NCI-H2081 treated with DMSO at 0.1 percent for 48 hours (cell line): ENCODE data around the gene SLC34A3.

Source experiments
- DNase-seq: peaks from one replicate; lab custom pipeline; 2025; lab: John Stamatoyannopoulos, UW

The SLC34A3 gene

DNA sequence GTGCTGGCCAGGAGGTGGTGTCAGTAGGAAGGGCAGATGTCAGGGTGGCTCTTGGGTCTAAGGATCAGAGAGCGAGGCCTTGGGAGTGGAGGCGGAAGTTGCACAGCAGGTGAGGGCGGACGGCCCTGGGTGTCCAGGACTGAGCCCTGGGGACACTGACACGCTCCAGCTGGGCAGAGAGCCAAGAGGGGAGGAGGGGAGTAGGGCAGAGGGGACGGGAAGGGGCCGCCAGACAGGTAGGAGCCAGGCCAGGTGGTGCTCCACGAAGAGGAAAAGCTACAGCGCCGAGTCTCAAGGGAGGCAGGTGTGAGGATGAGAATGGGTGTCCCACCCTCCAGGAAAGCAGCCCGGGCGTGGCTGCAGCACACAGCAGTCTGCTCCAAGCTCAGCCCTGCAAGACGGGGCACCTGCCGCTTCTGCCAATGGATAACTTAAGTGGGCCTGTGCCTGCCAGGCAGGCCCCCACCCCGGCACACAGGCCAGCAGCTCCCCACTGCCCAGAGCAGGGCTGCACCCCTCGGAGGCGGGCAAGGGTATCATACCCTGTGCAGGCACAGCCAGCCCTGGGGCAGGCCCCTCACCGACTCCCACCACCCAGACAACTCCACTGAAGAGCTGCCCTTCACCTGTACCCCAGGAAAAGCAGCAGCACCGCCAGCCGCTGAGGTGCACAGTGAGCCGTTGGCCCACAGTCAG is 35.0 kb upstream of the SLC34A3 start:
- DNase-seq = peak; percentile 54

DNA sequence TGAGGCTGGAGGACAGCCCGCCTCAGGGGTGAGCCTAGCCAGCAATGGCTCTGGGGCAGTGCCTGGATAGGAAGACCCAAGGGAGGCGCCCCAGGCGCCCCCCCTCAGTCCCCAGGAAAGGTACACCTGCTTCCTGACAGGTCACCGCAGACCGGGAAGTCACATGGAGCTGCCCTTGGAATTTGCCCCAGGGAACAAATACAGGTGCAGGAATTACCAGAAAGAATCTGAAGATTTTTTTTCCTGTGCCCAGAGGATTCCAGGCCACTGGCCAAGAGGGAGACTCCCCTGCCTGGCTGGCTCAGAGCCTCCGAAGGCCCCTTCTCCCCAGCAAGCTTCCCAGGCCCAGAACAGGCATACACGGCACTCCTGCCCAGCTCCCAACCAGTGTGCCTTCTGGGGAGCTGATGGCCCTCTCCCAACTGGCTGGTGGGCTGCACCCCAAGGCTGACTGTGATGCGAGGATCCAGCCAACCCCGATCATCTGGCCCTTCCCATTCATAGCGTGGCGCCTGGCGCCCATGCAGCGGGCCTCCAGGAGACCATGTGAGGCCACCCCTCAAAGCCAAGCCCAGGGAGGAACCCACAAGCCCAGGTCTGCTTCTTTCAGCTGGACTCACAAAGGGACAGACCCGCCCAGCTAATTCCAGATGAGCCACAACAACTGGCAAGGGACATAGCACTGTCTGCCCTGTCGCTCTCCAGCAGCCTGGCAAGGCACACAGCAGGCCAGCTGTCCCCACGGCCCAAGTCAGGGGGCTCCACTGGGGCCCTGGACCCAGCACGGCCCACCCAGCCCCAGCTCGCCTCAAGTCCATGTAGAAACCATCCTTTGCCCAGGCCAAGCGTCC is 32.4 kb upstream of the SLC34A3 start:
- DNase-seq = no peak

DNA sequence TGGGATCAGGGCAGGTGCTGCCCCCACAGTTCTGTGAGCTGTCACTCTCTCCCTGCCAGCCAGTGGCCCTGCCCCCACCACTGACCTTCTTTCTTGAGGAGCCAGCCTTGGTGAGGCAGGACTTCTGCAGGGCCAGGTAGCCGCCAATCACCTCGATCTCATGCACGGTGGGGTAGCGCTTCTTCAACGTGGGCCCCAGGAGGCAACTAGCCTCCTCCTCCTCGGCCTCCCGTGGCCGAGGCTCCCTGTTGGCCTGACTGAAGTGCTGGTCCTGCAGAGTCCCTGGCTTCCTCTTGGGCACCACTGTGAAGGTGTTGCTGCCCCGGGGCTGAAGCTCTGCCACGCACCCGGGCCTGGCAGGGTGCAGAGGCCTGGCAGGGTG is 31.8 kb upstream of the SLC34A3 start:
- no peak for DNase-seq

- no peak for DNase-seq
Measured at GRCh38 chr9:137199411-137200121, 31.1 kb upstream of the SLC34A3 start.

- DNase-seq = peak; percentile 94
Measured at GRCh38 chr9:137200311-137201204, 30.1 kb upstream of the SLC34A3 start, which contains the start of gene TPRN. Gene TPRN, minus strand, starts transcription at chr9:137200741. Its CDS starts 30 bp downstream, at chr9:137200711.

DNA sequence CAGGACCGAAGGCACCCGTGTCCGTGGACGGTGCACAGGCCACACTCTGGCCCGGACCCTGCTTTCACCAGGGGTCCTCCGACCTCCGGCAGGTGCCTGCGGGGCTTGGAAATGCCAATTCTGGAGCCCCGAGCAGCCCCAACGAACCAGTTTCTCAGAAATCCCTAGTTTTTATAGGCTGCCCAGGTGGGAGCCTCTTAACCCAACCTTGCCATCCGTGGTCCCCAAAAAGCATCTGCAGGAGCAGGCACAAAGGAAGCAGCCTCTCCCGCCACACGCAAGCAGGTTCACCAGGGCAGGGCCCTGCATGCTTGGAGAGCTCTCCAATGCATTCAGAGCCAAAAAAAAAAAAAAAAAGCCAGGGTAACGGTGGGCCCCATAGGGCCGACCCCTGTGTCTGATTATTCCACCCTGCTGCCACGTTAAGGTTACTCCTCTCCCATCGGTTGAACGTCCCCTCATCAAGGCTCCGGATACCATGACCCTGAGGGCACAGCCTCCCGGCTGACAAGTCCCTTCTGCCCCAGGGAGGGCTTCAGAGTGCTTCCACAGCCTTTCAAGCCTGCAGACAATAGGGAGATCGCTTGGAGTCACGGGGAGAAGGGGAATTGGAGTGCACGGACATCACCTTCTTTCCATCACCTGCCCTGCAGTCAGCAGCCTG is 29.4 kb upstream of the SLC34A3 start:
- no peak for DNase-seq

DNA sequence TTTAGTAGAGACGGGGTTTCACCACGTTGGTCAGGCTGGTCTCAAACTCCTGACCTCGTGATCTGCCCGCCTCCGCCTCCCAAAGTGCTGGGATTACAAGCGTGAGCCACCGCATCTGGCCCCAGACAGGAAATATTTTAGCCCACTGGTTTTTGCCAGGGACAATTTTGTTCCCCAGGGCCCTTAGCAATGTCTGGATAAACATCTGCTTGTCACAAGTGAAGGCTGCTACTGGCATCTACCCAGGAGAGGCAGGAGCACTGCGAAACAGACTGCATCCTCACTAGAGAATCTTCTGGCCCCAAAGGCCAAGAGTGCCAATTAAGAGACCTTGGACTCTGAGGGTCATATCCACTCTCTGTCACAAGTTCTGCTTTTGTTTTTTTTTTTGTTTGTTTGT is 27.7 kb upstream of the SLC34A3 start:
- DNase-seq = no peak

DNA sequence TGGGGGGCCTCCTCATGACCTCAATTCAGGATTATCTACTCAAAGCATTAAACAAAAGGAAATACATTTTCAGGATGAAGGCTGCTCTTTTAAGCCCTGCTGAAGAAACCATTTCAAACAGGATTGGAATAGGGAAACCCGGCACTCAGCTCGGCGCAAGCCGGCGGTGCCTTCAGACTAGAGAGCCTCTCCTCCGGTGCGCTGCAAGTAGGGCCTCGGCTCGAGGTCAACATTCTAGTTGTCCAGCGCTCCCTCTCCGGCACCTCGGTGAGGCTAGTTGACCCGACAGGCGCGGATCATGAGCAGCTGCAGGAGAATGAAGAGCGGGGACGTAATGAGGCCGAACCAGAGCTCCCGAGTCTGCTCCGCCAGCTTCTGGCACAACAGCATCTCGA is 26.0 kb upstream of the SLC34A3 start:
- DNase-seq = no peak

DNA sequence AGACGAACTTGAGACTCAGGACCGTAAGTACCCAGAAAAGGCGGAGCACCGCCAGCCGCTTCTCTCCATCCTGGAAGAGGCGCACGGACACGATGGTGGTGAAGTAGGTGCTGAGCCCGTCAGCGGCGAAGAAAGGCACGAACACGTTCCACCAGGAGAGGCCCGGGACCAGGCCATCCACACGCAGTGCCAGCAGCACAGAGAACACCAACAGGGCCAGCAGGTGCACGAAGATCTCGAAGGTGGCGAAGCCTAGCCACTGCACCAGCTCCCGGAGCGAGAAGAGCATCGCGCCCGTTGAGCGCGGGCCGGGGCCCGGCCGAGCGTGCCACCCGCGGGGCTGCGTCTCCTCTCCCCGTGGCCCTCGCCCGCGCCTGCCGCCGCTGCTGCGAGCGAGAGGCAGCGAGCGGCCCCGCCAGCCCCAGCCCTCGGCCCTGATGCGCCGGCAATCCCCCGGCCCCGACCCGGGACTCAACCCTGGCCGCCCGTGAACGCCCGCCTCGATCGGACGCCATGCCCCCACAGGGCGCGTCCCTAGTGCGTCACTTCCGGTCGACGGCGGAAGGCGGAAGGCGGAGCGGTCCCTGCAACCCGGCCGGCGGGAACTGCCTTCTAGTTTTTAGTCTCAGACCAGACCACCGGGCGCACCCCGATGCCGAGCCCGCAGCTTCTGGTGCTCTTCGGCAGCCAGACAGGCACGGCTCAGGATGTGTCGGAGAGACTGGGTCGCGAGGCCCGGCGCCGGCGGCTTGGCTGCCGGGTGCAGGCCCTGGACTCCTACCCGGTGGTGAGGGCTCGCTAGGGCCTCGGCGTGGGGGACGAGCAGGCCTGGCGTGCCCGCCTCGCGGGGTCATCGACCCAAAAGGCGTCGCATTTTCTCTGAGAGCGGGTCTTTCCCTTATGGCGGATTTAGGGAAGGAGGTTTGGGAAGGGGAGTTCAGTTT is 25.3 kb upstream of the SLC34A3 start, which contains the start of the genes NDOR1 and TMEM203:
Gene NDOR1, plus strand, starts transcription at position 575 of the 944 bp plus-strand sequence. Its CDS starts 78 bp downstream, at position 653.
Gene TMEM203, minus strand, starts transcription at position 523 of the 944 bp plus-strand sequence. Its CDS starts 234 bp downstream, at position 289.
- DNase-seq = no peak

DNA sequence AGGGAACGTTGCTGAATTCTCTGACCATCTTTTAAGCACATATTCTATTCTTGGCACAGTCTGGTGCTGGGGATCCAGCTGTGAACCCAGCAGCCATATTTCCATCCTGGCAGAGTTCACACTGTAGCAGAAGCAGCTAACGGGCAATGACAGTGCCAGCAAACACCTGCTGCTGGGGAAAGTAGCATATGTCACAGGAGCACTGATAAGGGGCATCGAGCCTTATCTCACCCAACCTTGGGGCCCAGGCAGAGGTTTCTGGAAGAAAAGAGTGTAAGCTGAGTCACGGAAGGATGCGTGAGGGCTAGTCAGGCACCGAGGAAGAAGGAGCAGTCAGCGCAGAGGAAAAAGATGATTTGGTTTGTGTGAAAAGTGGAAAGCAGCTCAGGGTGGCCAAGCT is 24.1 kb upstream of the SLC34A3 start:
- DNase-seq = no peak

DNA sequence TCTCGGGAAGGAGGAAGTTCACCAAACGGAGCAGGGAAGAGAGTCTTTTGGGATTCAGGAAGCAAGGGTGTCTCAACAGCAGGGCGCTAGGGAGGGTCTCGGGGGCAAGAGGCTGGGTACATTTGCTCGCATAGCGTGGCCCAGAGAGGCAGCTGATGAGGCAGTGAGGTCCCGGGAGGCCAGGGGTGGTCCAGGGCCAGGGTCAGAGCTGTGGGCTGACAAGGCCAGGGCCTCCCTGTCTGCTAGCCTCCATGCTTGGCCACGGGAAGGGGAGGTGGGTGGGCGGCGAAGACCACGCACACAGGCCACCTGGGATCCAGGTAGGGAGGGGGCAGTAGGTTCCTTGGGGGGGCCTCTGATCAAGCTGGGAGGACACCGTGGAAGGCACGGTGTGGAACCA is 19.2 kb upstream of the SLC34A3 start:
- no peak for DNase-seq

DNA sequence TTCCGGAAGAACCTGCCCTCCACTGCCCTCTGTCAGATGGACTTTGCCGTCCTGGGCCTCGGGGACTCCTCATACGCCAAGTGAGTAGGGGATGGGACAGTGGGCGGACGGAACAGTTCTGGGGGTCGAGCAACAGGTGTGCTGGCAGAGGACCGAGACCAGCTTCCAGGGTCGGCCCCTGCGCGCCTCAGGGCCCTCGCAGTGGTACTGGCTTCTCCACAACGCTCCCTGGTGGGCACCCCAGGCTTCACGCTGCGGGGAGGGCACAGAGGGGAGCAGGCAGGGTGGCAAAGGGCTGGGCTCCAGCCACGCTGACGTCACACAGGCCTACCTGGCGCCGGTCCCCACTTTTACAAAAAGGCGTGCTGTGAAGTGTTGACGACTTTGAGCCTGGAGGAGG is 18.2 kb upstream of the SLC34A3 start:
- no peak for DNase-seq

DNA sequence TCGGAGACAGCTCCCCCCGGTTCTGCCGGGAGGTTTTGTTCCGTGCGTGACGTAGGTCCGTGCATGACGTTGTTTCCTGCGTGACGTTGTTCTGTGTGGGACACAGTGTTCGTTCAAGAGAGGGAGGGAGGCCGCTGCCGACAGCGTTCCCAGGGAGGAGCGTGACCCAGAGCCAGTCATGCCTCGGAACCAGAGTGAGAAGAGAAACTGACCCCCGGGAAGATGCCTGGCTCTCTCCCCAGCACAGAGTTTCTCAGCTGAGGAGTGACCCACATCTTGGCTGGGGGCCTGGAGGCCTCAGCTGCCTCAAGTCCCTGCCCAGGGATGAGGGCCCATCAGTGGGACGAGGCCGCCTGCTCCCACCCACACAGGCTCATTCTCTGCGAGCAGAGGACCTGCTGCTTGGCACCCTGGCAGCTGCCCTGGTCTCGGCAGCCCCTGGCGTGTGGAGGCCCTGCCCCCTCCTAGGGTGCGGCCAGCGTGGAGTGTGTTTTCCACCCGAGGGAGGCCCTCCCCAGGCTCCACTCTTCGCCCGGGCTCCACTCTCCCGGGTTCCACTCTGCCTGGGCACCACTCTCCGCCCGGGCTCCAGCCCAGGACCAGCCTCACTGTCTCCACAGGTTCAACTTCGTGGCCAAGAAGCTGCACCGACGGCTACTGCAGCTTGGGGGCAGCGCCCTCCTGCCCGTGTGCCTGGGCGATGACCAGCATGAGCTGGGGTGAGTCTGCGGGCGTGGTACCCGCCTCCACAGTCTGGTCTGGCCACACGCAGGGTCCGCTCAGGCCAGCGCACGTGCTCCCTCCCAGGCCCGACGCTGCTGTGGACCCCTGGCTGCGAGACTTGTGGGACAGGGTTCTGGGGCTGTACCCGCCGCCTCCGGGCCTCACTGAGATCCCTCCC is 17.3 kb upstream of the SLC34A3 start:
- no peak for DNase-seq

GRCh38 chr9:137214620-137215019 is 16.1 kb upstream of the SLC34A3 start:
- no peak for DNase-seq

DNA sequence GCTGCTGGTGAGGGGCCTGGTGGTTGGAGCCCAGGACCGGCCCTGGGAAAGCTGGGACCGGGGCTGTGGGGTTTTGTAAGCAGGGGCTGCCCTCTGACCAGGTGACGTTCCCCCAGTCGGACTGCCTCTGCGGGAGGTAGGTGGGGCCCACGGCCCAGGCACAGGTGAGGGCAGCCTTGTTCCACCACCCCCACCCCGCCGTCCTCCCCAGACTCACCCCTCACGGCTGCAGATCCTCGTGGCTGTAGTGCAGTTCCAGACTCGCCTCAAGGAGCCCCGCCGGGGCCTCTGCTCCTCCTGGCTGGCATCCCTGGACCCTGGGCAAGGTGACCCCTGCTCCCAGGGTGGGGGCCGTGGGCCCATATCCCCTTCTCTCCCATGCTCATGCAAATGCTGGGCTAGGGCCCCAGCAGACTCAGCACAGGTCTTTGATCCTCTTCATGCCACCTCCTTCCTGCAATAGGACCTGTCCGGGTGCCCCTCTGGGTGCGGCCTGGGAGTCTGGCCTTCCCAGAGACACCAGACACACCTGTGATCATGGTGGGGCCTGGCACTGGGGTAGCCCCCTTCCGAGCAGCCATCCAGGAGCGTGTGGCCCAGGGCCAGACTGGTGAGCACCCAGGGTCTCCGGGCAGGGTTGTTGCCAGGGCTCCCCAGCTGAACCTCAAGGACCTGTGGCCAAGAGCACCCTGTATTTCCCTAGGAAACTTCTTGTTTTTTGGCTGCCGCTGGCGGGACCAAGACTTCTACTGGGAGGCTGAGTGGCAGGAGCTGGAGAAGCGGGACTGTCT is 15.3 kb upstream of the SLC34A3 start:
- no peak for DNase-seq

- DNase-seq = no peak
Measured at GRCh38 chr9:137216188-137216965, 14.3 kb upstream of the SLC34A3 start.
